SK-N-SH (cell line): Measurements from ENCODE around the gene RAD23A. TPM values are rescaled to one million over a fixed set of nuclear protein-coding genes. Genes with fewer than 3 reads are reported as not detected.
"Not testable (repeated sequence)": the region's sequence is repeated elsewhere in the genome, so short reads cannot be mapped to it uniquely, and the experiment has no call there.

Source experiments
- CTCF ChIA-PET: fragments of 300-600, 350-600 bp; formaldehyde crosslinking; extraction: SDS; loops from one replicate; lab custom pipeline; 2021; lab: Yijun Ruan, JAX
- POLR2A ChIA-PET: fragments of 350-600 bp; sonication (Branson Sonifier 250); formaldehyde crosslinking; extraction: SDS; loops from one replicate; lab custom pipeline; 2020; ENCODE audit warnings: antibody characterized with exemption, inconsistent platforms; lab: Yijun Ruan, JAX
- DNase-seq: peaks from one replicate; pipeline ENCODE4 v3.0.0; 2012
- H2AFZ ChIP-seq: fragments of 200-600 bp; sonication (generic); 2 replicates; pipeline ENCODE4 v1.8.1; 2016; ENCODE audit warnings: antibody characterized with exemption, mild to moderate bottlenecking, low read depth
- H3F3A ChIP-seq: fragments of 200-600 bp; sonication (generic); replicated peaks from 2 replicates; pipeline ENCODE3; 2016; ENCODE audit warnings: antibody characterized with exemption, mild to moderate bottlenecking; ENCODE audit not compliant: insufficient read depth
- H3K27ac ChIP-seq, 2 experiments: fragments of 200-500 bp in 1 of 2; fragments of 200-600 bp in 1 of 2; sonication (Bioruptor generic) in 1 of 2; sonication (generic), shearing (Covaris generic) in 1 of 2; 2 replicates each; pipeline versions ENCODE4 v1.5.1 to v1.6.1; 2014 to 2016; ENCODE audit warnings: low read depth in 2 of 2, inconsistent platforms in 1 of 2, low read length in 1 of 2, mild to moderate bottlenecking in 1 of 2, mixed read lengths in 1 of 2
- H3K27me3 ChIP-seq: fragments of 200-600 bp; sonication (generic), shearing (Covaris generic); 2 replicates; pipeline ENCODE4 v1.6.1; 2016; ENCODE audit warnings: mixed run types; ENCODE audit not compliant: insufficient read depth
- H3K36me3 ChIP-seq, 2 experiments: fragments of 200-500 bp in 1 of 2; fragments of 200-600 bp in 1 of 2; sonication (Bioruptor generic) in 1 of 2; sonication (generic) in 1 of 2; replicated peaks in 1 of 2; 2 replicates each; pipeline versions ENCODE3 to v1.5.1; 2014 to 2016; ENCODE audit warnings: low read length in 1 of 2, mild to moderate bottlenecking in 1 of 2; ENCODE audit not compliant: insufficient read depth in 2 of 2, control insufficient read depth in 1 of 2
- H3K4me1 ChIP-seq, 2 experiments: fragments of 200-500 bp in 1 of 2; fragments of 200-600 bp in 1 of 2; sonication (Bioruptor generic) in 1 of 2; sonication (generic), shearing (Covaris generic) in 1 of 2; 2 replicates each; pipeline versions ENCODE4 v1.5.1 to v1.6.1; 2014 to 2016; ENCODE audit warnings: low read depth in 1 of 2, low read length in 1 of 2, mixed run types in 1 of 2; ENCODE audit not compliant: insufficient read depth in 2 of 2, control insufficient read depth in 1 of 2
- H3K4me2 ChIP-seq: fragments of 200-600 bp; sonication (generic), shearing (Covaris generic); 2 replicates; pipeline ENCODE4 v1.6.1; 2017; ENCODE audit warnings: mixed run types
- H3K4me3 ChIP-seq, 2 experiments: fragments of 200-500 bp in 1 of 2; fragments of 200-600 bp in 1 of 2; sonication (Bioruptor generic) in 1 of 2; sonication (generic), shearing (Covaris generic) in 1 of 2; 2 replicates each; pipeline versions ENCODE4 v1.5.1 to v1.8.1; 2014 to 2016; ENCODE audit warnings: low read depth in 2 of 2, inconsistent platforms in 1 of 2, low read length in 1 of 2, mild to moderate bottlenecking in 1 of 2, mixed read lengths in 1 of 2, moderate library complexity in 1 of 2
- H3K79me2 ChIP-seq: fragments of 200-600 bp; sonication (generic); 2 replicates; pipeline ENCODE4 v1.8.1; 2017; ENCODE audit warnings: mild to moderate bottlenecking; ENCODE audit not compliant: insufficient read depth
- H3K9ac ChIP-seq: fragments of 200-600 bp; sonication (generic); 2 replicates; pipeline ENCODE4 v1.6.1; 2017; ENCODE audit warnings: mixed run types
- H3K9me2 ChIP-seq: fragments of 200-600 bp; sonication (generic); 2 replicates; pipeline ENCODE4 v1.6.1; 2017; ENCODE audit warnings: mixed run types
- H3K9me3 ChIP-seq: fragments of 200-600 bp; sonication (generic); 2 replicates; pipeline ENCODE4 v1.6.1; 2017; ENCODE audit warnings: mixed run types, mild to moderate bottlenecking, moderate library complexity
- H4K20me1 ChIP-seq: fragments of 200-600 bp; sonication (generic); 2 replicates; pipeline ENCODE4 v1.6.1; 2017; ENCODE audit warnings: mild to moderate bottlenecking, mixed run types; ENCODE audit not compliant: insufficient read depth
- CTCF ChIP-seq: fragments of 200-600 bp; sonication (generic); IDR thresholded peaks from 2 replicates; pipeline ENCODE4 v1.6.1; 2017; ENCODE audit warnings: antibody characterized with exemption, mild to moderate bottlenecking, moderate library complexity
- ELF1 ChIP-seq: IDR thresholded peaks from 2 replicates; pipeline ENCODE4 v1.4.0; 2012
- GABPA ChIP-seq: IDR thresholded peaks from 2 replicates; pipeline ENCODE4 v1.4.0; 2012; ENCODE audit warnings: low read depth, mild to moderate bottlenecking
- JUND ChIP-seq: IDR thresholded peaks from 2 replicates; pipeline ENCODE4 v1.4.0; 2012
- NFIC ChIP-seq: IDR thresholded peaks from 2 replicates; pipeline ENCODE4 v1.4.0; 2012; ENCODE audit warnings: borderline replicate concordance
- REST ChIP-seq: IDR thresholded peaks from 2 replicates; pipeline ENCODE4 v1.6.1; 2012; ENCODE audit warnings: mild to moderate bottlenecking, low read depth, low read length, moderate library complexity
- SIN3A ChIP-seq: IDR thresholded peaks from 2 replicates; pipeline ENCODE4 v1.6.1; 2012; ENCODE audit warnings: low read depth, mild to moderate bottlenecking, low read length, moderate library complexity, borderline replicate concordance
- USF2 ChIP-seq: fragments of 150-350 bp; IDR thresholded peaks from 2 replicates; pipeline ENCODE4 v1.6.1; 2017; ENCODE audit warnings: antibody characterized with exemption, low read length, low read depth, borderline replicate concordance
- ZBTB33 ChIP-seq: IDR thresholded peaks from 2 replicates; pipeline ENCODE4 v1.4.0; 2012; ENCODE audit warnings: low read depth, borderline replicate concordance
- WGBS: methylation state at CpG from one replicate; pipeline ENCODE4 v1.1.6; 2017; ENCODE audit warnings: low lambda C conversion rate; 5-methylcytosine and 5-hydroxymethylcytosine counted together
- polyA plus RNA-seq, 3 experiments: library from polyadenylated mRNA; depleted of rRNA; stranded (reverse); fragments of >200 nt; gene quantifications; 2 replicates each; pipeline ENCODE4 v1.2.3, GENCODE V29; 2012

Gene RAD23A
- polyA plus RNA-seq, 1 of the 3 experiments (the other 2 are of a cell fraction) = 116 TPM

GRCh38 chr19:12956446-12957388 is 11.1 kb downstream of the RAD23A start, which contains the start of gene GADD45GIP1 (continued):
- peak; percentile 57; the same call in 1 of the 2 replicates for TF ChIP-seq REST
- TF ChIP-seq NFIC = no peak
- TF ChIP-seq JUND = no peak
- TF ChIP-seq CTCF = no peak
- no peak for TF ChIP-seq GABPA

GRCh38 chr19:12957389-12957952 is 11.8 kb downstream of the RAD23A start:
- ChIA-PET POLR2A (interaction anchor here (1.6 kb wide), 1 partner anchor 8 kb away, joined by 5 read pairs; no protein-coding TSS in a partner anchor), CTCF (interaction anchor here (1.3 to 5.6 kb wide), 4 partner anchors 8 to 207 kb away, joined by 3 to 55 read pairs (median 4); no protein-coding TSS in a partner anchor)
- peak overlapping the region; percentile 73 to 97 for H3K27ac ChIP-seq

GRCh38 chr19:12959481-12959880 is 13.8 kb downstream of the RAD23A start:
- WGBS = 61% methylated on average over 6 of the region's 6 CpGs
- CTCF ChIA-PET = interaction anchor here (1.0 to 1.7 kb wide), 6 partner anchors 9 to 142 kb away, joined by 3 to 5 read pairs (median 4); no protein-coding TSS in a partner anchor

More at GRCh38 chr19:12957389-12957952, 11.8 kb downstream of the RAD23A start:
- Histone ChIP-seq H2AFZ (peak overlapping the region; percentile 99), H3K9ac (peak overlapping the region; percentile 89), H3K4me2 (peak overlapping the region; percentile 96), H3K79me2 (peaks cover 45% of the 10 kb centered on the region), H3F3A (peaks cover 45% of the 10 kb centered on the region), H3K4me3 (peak overlapping the region; percentile 70 to 71), H3K4me1 (peaks cover 23 to 31% of the 10 kb centered on the region in 2 experiments), H3K36me3 (peaks cover 0 to 11% of the 10 kb centered on the region in 2 experiments)
- H4K20me1 ChIP-seq, H3K9me3 ChIP-seq, DNase-seq, H3K9me2 ChIP-seq, H3K27me3 ChIP-seq: not testable (repeated sequence)
- WGBS = 47% methylated on average over 31 of the region's 31 CpGs

More at GRCh38 chr19:12959481-12959880, 13.8 kb downstream of the RAD23A start:
- no peaks in the 10 kb centered on the region for H3K9me3 ChIP-seq
- H3K27ac ChIP-seq = no peak overlapping the region
- no peak overlapping the region for H3K4me3 ChIP-seq
- H3K27me3 ChIP-seq = no peaks in the 10 kb centered on the region
- no peaks in the 10 kb centered on the region for H3K9me2 ChIP-seq
- H4K20me1 ChIP-seq = no peaks in the 10 kb centered on the region
- H3K9ac ChIP-seq = no peak overlapping the region
- peaks cover 25% of the 10 kb centered on the region for H3F3A ChIP-seq
- H3K79me2 ChIP-seq = peaks cover 35% of the 10 kb centered on the region
- no peak for DNase-seq
- no peak overlapping the region for H2AFZ ChIP-seq
- peaks cover 6 to 12% of the 10 kb centered on the region in 2 experiments for H3K4me1 ChIP-seq
- H3K36me3 ChIP-seq = peaks cover 0 to 10% of the 10 kb centered on the region in 2 experiments
- TF ChIP-seq ELF1 (no peak), ZBTB33 (no peak), USF2 (no peak), GABPA (no peak), SIN3A (no peak), NFIC (no peak), JUND (no peak)
- POLR2A ChIA-PET = interaction anchor here (0.7 kb wide), 1 partner anchor 68 kb away, joined by 4 read pairs; the partner anchor contains the start of gene GCDH
- no peak overlapping the region for H3K4me2 ChIP-seq
